GM12878 (cell line): Measurements from ENCODE around the gene KANK4. TPM values are rescaled to one million over a fixed set of nuclear protein-coding genes. Genes with fewer than 3 reads are reported as not detected.

Experiments used
- ATAC-seq: fragments of 200-7000 bp; cut with Tn5 transposase; 3 replicates; pipeline ENCODE4 v1.9.1; 2020; ENCODE audit warnings: mild to moderate bottlenecking, moderate library complexity
- BruUV-seq: library from RNA; stranded (reverse); fragments of 400-500 nt; replicated peaks from 2 replicates; lab custom pipeline; 2021; lab: Mats Ljungman, UMichigan
- CTCF ChIA-PET: fragments of 300-600 bp; sonication (Branson Sonifier 250); formaldehyde crosslinking; extraction: SDS; loops from one replicate; lab custom pipeline; 2021; ENCODE audit warnings: inconsistent platforms; lab: Yijun Ruan, JAX
- POLR2A ChIA-PET: fragments of 350-600 bp; formaldehyde crosslinking; extraction: SDS; loops from one replicate; lab custom pipeline; 2021; ENCODE audit warnings: inconsistent platforms; lab: Charles Lee
- RAD21 ChIA-PET: fragments of 300-600 bp; sonication (Branson Sonifier 250); formaldehyde crosslinking; loops from one replicate; lab custom pipeline; 2023; ENCODE audit warnings: antibody characterized with exemption; ENCODE audit not compliant: unreplicated experiment; lab: Charles Lee
- SMC1A ChIA-PET: fragments of 300-600 bp; sonication (Branson Sonifier 250); formaldehyde crosslinking; loops from one replicate; lab custom pipeline; 2023; ENCODE audit not compliant: unreplicated experiment, uncharacterized antibody; lab: Charles Lee
- DNase-seq: peaks from one replicate; pipeline ENCODE4 v3.0.0-alpha.2; 2011; ENCODE audit warnings: low read depth, low spot score
- FAIRE-seq: peaks from 3 replicates; lab custom pipeline; 2011; peaks lifted over from hg19 to GRCh38; lab: Jason Lieb, UNC
- H2AFZ ChIP-seq: 2 replicates; pipeline ENCODE4 v1.6.0; 2011; ENCODE audit warnings: low read depth, low read length, control low read depth; ENCODE audit not compliant: control insufficient read depth
- H3K27ac ChIP-seq: 2 replicates; pipeline ENCODE4 v1.5.1; 2011; ENCODE audit warnings: control low read depth; ENCODE audit not compliant: control insufficient read depth, insufficient read depth
- H3K27me3 ChIP-seq, 2 experiments: replicated peaks in 1 of 2; 2 replicates each; pipeline versions ENCODE4 v1.6.0 to v1.6.1; 2011; ENCODE audit warnings: low read length in 1 of 2; ENCODE audit not compliant: control insufficient read depth in 2 of 2, insufficient read depth in 2 of 2
- H3K36me3 ChIP-seq, 2 experiments: 2 replicates each; pipeline ENCODE4 v1.5.1; 2011; ENCODE audit warnings: low read length in 1 of 2; ENCODE audit not compliant: control insufficient read depth in 2 of 2, insufficient read depth in 2 of 2
- H3K4me1 ChIP-seq: 2 replicates; pipeline ENCODE4 v1.6.1; 2011; ENCODE audit warnings: mild to moderate bottlenecking, low read length, moderate library complexity, mixed read lengths; ENCODE audit not compliant: control insufficient read depth, insufficient read depth
- H3K4me2 ChIP-seq: 2 replicates; pipeline ENCODE4 v1.6.0; 2011; ENCODE audit warnings: control low read depth; ENCODE audit not compliant: control insufficient read depth, insufficient read depth
- H3K4me3 ChIP-seq: fragments of 200-600 bp; sonication (generic); 2 replicates; pipeline ENCODE4 v1.5.1; 2016
- H3K79me2 ChIP-seq: 2 replicates; pipeline ENCODE4 v1.6.0; 2011; ENCODE audit warnings: low read length; ENCODE audit not compliant: control insufficient read depth, insufficient read depth
- H3K9ac ChIP-seq: 2 replicates; pipeline ENCODE4 v1.8.0; 2011; ENCODE audit warnings: low read length, control low read depth, mixed read lengths; ENCODE audit not compliant: control insufficient read depth, insufficient read depth
- H3K9me3 ChIP-seq: replicated peaks from 3 replicates; pipeline ENCODE4 v1.5.1; 2011; ENCODE audit warnings: mild to moderate bottlenecking, low read length; ENCODE audit not compliant: control insufficient read depth, insufficient read depth
- H4K20me1 ChIP-seq: 2 replicates; pipeline ENCODE4 v1.6.0; 2011; ENCODE audit not compliant: control insufficient read depth, insufficient read depth
- ATF3 ChIP-seq: IDR thresholded peaks from 2 replicates; pipeline ENCODE4 v1.6.1; 2011; ENCODE audit warnings: low read depth, mild to moderate bottlenecking, low read length, moderate library complexity, borderline replicate concordance; ENCODE audit errors: extremely low read depth
- BCL11A ChIP-seq: IDR thresholded peaks from 2 replicates; pipeline ENCODE4 v1.6.1; 2011; ENCODE audit warnings: low read depth, low read length
- BRCA1 ChIP-seq: IDR thresholded peaks from 2 replicates; pipeline ENCODE4 v1.6.1; 2011; ENCODE audit warnings: low read depth, low read length, improper control_type of control experiment
- CBX5 ChIP-seq: sonication (generic); IDR thresholded peaks from 2 replicates; pipeline ENCODE4 v1.6.1; 2016; ENCODE audit warnings: low read depth, moderate library complexity, mild to moderate bottlenecking, inconsistent platforms
- CHD1 ChIP-seq: IDR thresholded peaks from 2 replicates; pipeline ENCODE4 v1.6.1; 2012; ENCODE audit warnings: low read depth, low read length, improper control_type of control experiment
- LARP7 ChIP-seq: fragments of 450-650 bp; IDR thresholded peaks from 2 replicates; pipeline ENCODE4 v1.6.1; 2017; ENCODE audit warnings: mild to moderate bottlenecking
- MTA2 ChIP-seq: fragments of 450-650 bp; IDR thresholded peaks from 2 replicates; pipeline ENCODE4 v1.6.1; 2016; ENCODE audit warnings: low read depth, mild to moderate bottlenecking, moderate library complexity
- MXI1 ChIP-seq: fragments of 150-350 bp; IDR thresholded peaks from 2 replicates; pipeline ENCODE4 v1.6.1; 2011; ENCODE audit warnings: low read depth, mild to moderate bottlenecking, inconsistent platforms, low read length, improper control_type of control experiment
- NFXL1 ChIP-seq: fragments of 450-650 bp; IDR thresholded peaks from 2 replicates; pipeline ENCODE4 v1.6.1; 2017; ENCODE audit warnings: antibody characterized with exemption, mild to moderate bottlenecking, borderline replicate concordance
- POLR2AphosphoS5 ChIP-seq: IDR thresholded peaks from 2 replicates; pipeline ENCODE4 v1.6.1; 2011; ENCODE audit warnings: mild to moderate bottlenecking, low read length, inconsistent platforms
- SP1 ChIP-seq: IDR thresholded peaks from one replicate; pipeline ENCODE4 v1.6.1; 2011; ENCODE audit warnings: low read depth, low read length
- STAT3 ChIP-seq: IDR thresholded peaks from 2 replicates; pipeline ENCODE4 v1.6.1; 2011; ENCODE audit warnings: low read depth, low read length, improper control_type of control experiment
- ZBED1 ChIP-seq: IDR thresholded peaks from 2 replicates; pipeline ENCODE4 v1.6.1; 2016; ENCODE audit warnings: borderline replicate concordance
- ZNF592 ChIP-seq: fragments of 450-650 bp; IDR thresholded peaks from 2 replicates; pipeline ENCODE4 v1.6.1; 2017; ENCODE audit warnings: mild to moderate bottlenecking, moderate library complexity
- WGBS: methylation state at CpG from one replicate; pipeline ENCODE4 v1.1.6; 2016; ENCODE audit warnings: low lambda C conversion rate; ENCODE audit not compliant: insufficient replicate concordance, insufficient coverage; ENCODE audit errors: missing lambda C conversion rate; 5-methylcytosine and 5-hydroxymethylcytosine counted together
- in situ Hi-C: fragments of 300-500 bp; cut with MboI; formaldehyde crosslinking; loops from 9 replicates; pipeline ENCODE4 v1.14.3; 2018; ENCODE audit warnings: mixed read lengths
- intact Hi-C: fragments of 100-400 bp; cut with micrococcal nuclease; formaldehyde crosslinking; loops from one replicate; pipeline ENCODE4 v1.14.2; 2022; ENCODE audit not compliant: unreplicated experiment
- polyA plus RNA-seq, 11 experiments: library from polyadenylated mRNA; depleted of rRNA in 4 of 11; unstranded in 6 of 11; stranded (reverse) in 5 of 11; fragments of >200 nt; fragmentation: Nextera tagmentation in 4 of 11; fragmentation: Illumina TruSeq in 1 of 11; extraction: Ambion mirVana in 4 of 11; extraction: Trizol in 1 of 11; gene quantifications; 1 replicate in 1 of 11; 2 replicates in 10 of 11; pipeline versions ENCODE4 v1.2.1 to v1.2.3, GENCODE V29; 2011 to 2016; ENCODE audit warnings: inconsistent platforms in 2 of 11, missing spikeins in 2 of 11, low read depth in 1 of 11
- total RNA-seq, 4 experiments: library from RNA; depleted of rRNA in 3 of 4; stranded (reverse); fragments of >200 nt in 3 of 4; fragmentation: Illumina TruSeq in 1 of 4; extraction: Trizol in 1 of 4; gene quantifications; 2 replicates each; pipeline versions ENCODE4 v1.2.1 to v1.2.3, GENCODE V29; 2013 to 2021

The KANK4 gene
- total and polyA plus RNA-seq, 10 of the 15 experiments (the other 5 are each of a cell fraction or from before 2014, with no cell fraction given): not detected

- CTCF ChIA-PET: no interaction called here
- no TSS peak for BruUV-seq
- in situ Hi-C loops (no loop called here), intact Hi-C loops (no loop called here)
- 35% methylated on average over 14 of the region's 14 CpGs for WGBS
- SMC1A ChIA-PET: interaction anchor here (0.6 kb wide), 1 partner anchor 45 kb away, joined by 3 read pairs; no protein-coding TSS in a partner anchor
- H3K79me2 ChIP-seq: no peaks in the 10 kb centered on the region
- H2AFZ ChIP-seq: no peak overlapping the region
- TF ChIP-seq BRCA1: no peak
- TF ChIP-seq MTA2: no peak
- no peak for TF ChIP-seq ATF3
- no peak for TF ChIP-seq LARP7
- no peak for TF ChIP-seq STAT3
- no peak for TF ChIP-seq ZNF592
- no peak for TF ChIP-seq CHD1
- no peak for TF ChIP-seq MXI1
- TF ChIP-seq POLR2AphosphoS5: no peak
- TF ChIP-seq CBX5: no peak
- no peak for TF ChIP-seq ZBED1
- TF ChIP-seq SP1: no peak
- no peak for TF ChIP-seq NFXL1
- TF ChIP-seq BCL11A: no peak
- ATAC-seq: no peak
- no peaks in the 10 kb centered on the region for H4K20me1 ChIP-seq
- no peaks in the 10 kb centered on the region for H3K9me3 ChIP-seq
- H3K4me2 ChIP-seq: no peak overlapping the region
- no peak overlapping the region for H3K27ac ChIP-seq
- no peaks in the 10 kb centered on the region for H3K36me3 ChIP-seq
- no peaks in the 10 kb centered on the region; a peak in 1 of 4 replicates for H3K27me3 ChIP-seq
- H3K9ac ChIP-seq: no peak overlapping the region
- no peak for FAIRE-seq
- no peak for DNase-seq
- POLR2A ChIA-PET: no interaction called here
- RAD21 ChIA-PET: no interaction called here
- no peaks in the 10 kb centered on the region for H3K4me1 ChIP-seq
- H3K4me3 ChIP-seq: no peak overlapping the region
These were observed 86.4 kb downstream of the KANK4 start for GRCh38 chr1:62232871-62233278.
